COLO668 (cell line): ENCODE results near the gene LIG3.
"Not testable (repeated sequence)": the region's sequence is repeated elsewhere in the genome, so short reads cannot be mapped to it uniquely, and the experiment has no call there.

Source experiments
- DNase-seq: peaks from one replicate; lab custom pipeline; 2025; ENCODE audit not compliant: unreplicated experiment; lab: John Stamatoyannopoulos, UW

The LIG3 gene

GRCh38 chr17:35030780-35031179 lies 50.5 kb downstream of the LIG3 start:
- no peak for DNase-seq

GRCh38 chr17:35038453-35038852 lies 58.1 kb downstream of the LIG3 start:
- DNase-seq: no peak

- DNase-seq: no peak
These were observed 61.1 kb downstream of the LIG3 start for GRCh38 chr17:35041390-35041789.

GRCh38 chr17:35044181-35044580 lies 63.9 kb downstream of the LIG3 start:
- no peak for DNase-seq

GRCh38 chr17:35045458-35045979 lies 65.2 kb downstream of the LIG3 start:
- not testable (repeated sequence) for DNase-seq

GRCh38 chr17:35046245-35046644 lies 65.9 kb downstream of the LIG3 start:
- DNase-seq: no peak

GRCh38 chr17:35046740-35047283 lies 66.5 kb downstream of the LIG3 start:
- DNase-seq: no peak

GRCh38 chr17:35048685-35049379 lies 68.5 kb downstream of the LIG3 start:
- DNase-seq: no peak

GRCh38 chr17:35050170-35050569 lies 69.9 kb downstream of the LIG3 start:
- no peak for DNase-seq

- DNase-seq: no peak
These were observed 70.9 kb downstream of the LIG3 start for GRCh38 chr17:35051183-35051578.

- no peak for DNase-seq
These were observed 71.4 kb downstream of the LIG3 start for GRCh38 chr17:35051579-35052240.

- no peak for DNase-seq
These were observed 71.9 kb downstream of the LIG3 start for GRCh38 chr17:35052241-35052610.

GRCh38 chr17:35052780-35053179 lies 72.5 kb downstream of the LIG3 start:
- DNase-seq: no peak

- DNase-seq: no peak
These were observed 72.9 kb downstream of the LIG3 start for GRCh38 chr17:35053204-35053603.

GRCh38 chr17:35056013-35056412 lies 75.7 kb downstream of the LIG3 start:
- DNase-seq: no peak

- no peak for DNase-seq
These were observed 77.1 kb downstream of the LIG3 start for GRCh38 chr17:35057332-35057915.
